ENCODE data around the gene BAHCC1.
A peak's percentile ranks its signal among the peaks of the same experiment; 100 is the strongest.

Gene BAHCC1

GRCh38 chr17:81419886-81420768 is 24.9 kb downstream of the BAHCC1 start:
- Histone ChIP-seq H3K36me3 (ENCODE audit: control insufficient read depth in 2 of 2, insufficient read depth in 1 of 2, low read length in 2 of 2) (no peaks in the 10 kb centered on the region), H3K4me3 (ENCODE audit: low read depth, low read length) (peak overlapping the region; percentile 2; the same call in 1 of the 2 replicates), H3K27ac (ENCODE audit: extremely low read depth, low read depth, low read length) (peak overlapping the region; percentile 81), H3K9me3 (ENCODE audit: control insufficient read depth, insufficient read depth, low read depth, low read length) (no peaks in the 10 kb centered on the region), H3K4me1 (ENCODE audit: control insufficient read depth, insufficient read depth, low read length) (peaks cover 16% of the 10 kb centered on the region)
- ChIA-PET CTCF (interaction anchor here (0.6 to 1.6 kb wide), 6 partner anchors 8 to 65 kb away, joined by 3 to 16 read pairs (median 4); no protein-coding TSS in a partner anchor), POLR2A (interaction anchor here (0.7 to 2.1 kb wide), 20 partner anchors 8 to 197 kb away, joined by 3 to 35 read pairs (median 4); partner anchors contain the start of genes ACTG1, BAHCC1, CEP131 and NDUFAF8)
- TF ChIP-seq REPIN1 (tag by site-specific recombination; IDR thresholded peaks at IDR 0.05; ENCODE audit: low read depth) (no peak), ZNF670 (tag by site-specific recombination; IDR thresholded peaks at IDR 0.05; ENCODE audit: low read depth) (no peak), ZNF221 (tag by site-specific recombination; IDR thresholded peaks at IDR 0.05; ENCODE audit: borderline replicate concordance) (no peak), KLF8 (tag by site-specific recombination; IDR thresholded peaks at IDR 0.05) (no peak), ZBTB6 (tag by site-specific recombination; IDR thresholded peaks at IDR 0.05) (no peak), ZNF202 (tag by site-specific recombination; IDR thresholded peaks at IDR 0.05; ENCODE audit: borderline replicate concordance) (no peak), ZNF335 (tag by site-specific recombination; conservative IDR thresholded peaks at IDR 0.05) (peak; percentile 63), PBX3 (CRISPR knock-in tag; IDR thresholded peaks at IDR 0.05) (peak; percentile 65; the same call in 1 of the 2 replicates), BCL11B (tag by site-specific recombination; IDR thresholded peaks at IDR 0.05; ENCODE audit: low read depth) (no peak), YY1 (tag by site-specific recombination; IDR thresholded peaks at IDR 0.05) (0 out of 2 replicates have a peak, but pooled peaks have one; percentile 2), ZBTB20 (tag by site-specific recombination; IDR thresholded peaks at IDR 0.05) (peak; percentile 38; the same call in 1 of the 2 replicates), HIC1 (tag by site-specific recombination; IDR thresholded peaks at IDR 0.05) (peak; percentile 74), ZIC2 (tag by site-specific recombination; IDR thresholded peaks at IDR 0.05) (peak; percentile 64)

DNA sequence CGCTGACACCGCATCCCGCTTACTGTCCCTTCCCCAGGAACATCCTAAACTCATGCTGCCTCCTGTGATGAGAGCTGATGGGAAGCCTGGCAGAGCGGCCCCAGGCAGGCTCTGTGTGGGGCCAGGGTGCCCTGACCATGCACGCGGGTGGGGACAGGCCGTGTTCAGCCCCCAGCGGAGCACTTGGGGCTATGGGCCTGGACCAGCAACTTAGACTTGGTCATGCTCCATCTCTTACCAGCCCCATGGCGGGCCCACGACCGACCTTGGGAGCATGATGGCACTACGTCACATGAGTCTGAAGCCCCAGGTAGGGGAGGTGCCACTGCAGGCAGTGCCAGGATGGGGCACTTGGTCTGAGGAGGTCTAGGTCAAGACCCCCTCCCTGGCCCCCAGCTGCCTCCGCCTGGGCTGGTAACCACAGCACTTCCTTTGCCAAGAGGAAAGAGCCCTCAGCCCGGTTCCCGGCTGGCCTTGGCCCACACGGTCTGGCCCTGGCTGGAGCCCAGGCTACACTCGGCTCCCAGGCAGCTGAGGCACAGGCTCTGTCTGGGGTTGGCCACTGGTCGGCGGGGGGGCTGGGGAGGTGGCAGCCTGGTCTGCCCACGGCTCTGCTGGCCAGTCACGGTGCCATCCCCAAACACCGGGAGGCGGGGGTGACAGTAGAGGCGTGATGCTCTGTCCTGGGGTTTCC is 25.7 kb downstream of the BAHCC1 start:
- no peak overlapping the region for H3K27ac ChIP-seq (ENCODE audit: extremely low read depth, low read depth, low read length)
- ChIA-PET POLR2A (interaction anchor here (1.0 to 2.1 kb wide), 3 partner anchors 9 to 26 kb away, joined by 3 to 11 read pairs (median 4); partner anchors contain the start of gene BAHCC1), CTCF (interaction anchor here (0.6 to 1.6 kb wide), 3 partner anchors 11 to 64 kb away, joined by 3 to 16 read pairs (median 4); no protein-coding TSS in a partner anchor)
- no peak for TF ChIP-seq ZNF112 (tag by site-specific recombination; IDR thresholded peaks at IDR 0.05)
- peak; percentile 48 for TF ChIP-seq GLIS1 (tag by site-specific recombination; IDR thresholded peaks at IDR 0.05)
- H3K4me1 ChIP-seq (ENCODE audit: control insufficient read depth, insufficient read depth, low read length), result peaks cover 16% of the 10 kb centered on the region
- no peaks in the 10 kb centered on the region; a peak in 1 of 3 replicates for H3K36me3 ChIP-seq (ENCODE audit: control insufficient read depth in 2 of 2, insufficient read depth in 1 of 2, low read length in 2 of 2)
- no peak overlapping the region for H3K4me3 ChIP-seq (ENCODE audit: low read depth, low read length)
- H3K9me3 ChIP-seq (ENCODE audit: control insufficient read depth, insufficient read depth, low read depth, low read length), result no peaks in the 10 kb centered on the region

All from HEK293 (cell line).